Subcutaneous adipose tissue (tissue), 4 donors: ENCODE results near the gene FAM222A. TPM values are rescaled to one million over a fixed set of nuclear protein-coding genes. Genes with fewer than 3 reads are reported as not detected.

Experiments
- total RNA-seq, 4 donors: library from RNA; depleted of rRNA; stranded (reverse); fragments of >200 nt; gene quantifications; one replicate each; pipeline ENCODE4 v1.1.0, GENCODE V29; 2016
- TF ChIP-seq, protein P1 (sequence below): fragments of 450-650 bp; IDR thresholded peaks from one replicate; pipeline ENCODE4 v1.5.1; 2016; ENCODE audit warnings: low read depth, mild to moderate bottlenecking, control low read depth, antibody characterized with exemption, moderate library complexity

The FAM222A gene
- total RNA-seq, 4 donors from 2014 or later, result 0.49 to 0.75 TPM; not detected in 2

DNA sequence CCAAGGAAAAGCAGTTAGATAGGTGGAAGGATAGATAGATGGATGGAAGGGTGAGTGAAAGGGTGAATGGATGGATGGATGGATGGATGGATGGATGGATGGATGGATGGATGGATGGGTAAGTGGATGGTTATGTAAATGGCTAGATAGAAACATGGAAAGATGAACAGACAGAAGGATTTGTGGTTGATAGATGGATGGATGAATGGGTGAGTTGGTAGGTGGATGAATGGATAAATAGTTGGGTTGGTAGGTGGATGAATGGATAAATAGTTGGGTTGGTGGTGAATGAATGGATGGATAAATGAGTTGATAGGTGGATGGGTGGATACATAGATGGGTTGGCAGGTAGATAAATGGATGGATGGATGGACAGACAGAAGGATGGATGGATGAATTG is 30.3 kb upstream of the FAM222A start:
- TF ChIP-seq, protein P1, sequence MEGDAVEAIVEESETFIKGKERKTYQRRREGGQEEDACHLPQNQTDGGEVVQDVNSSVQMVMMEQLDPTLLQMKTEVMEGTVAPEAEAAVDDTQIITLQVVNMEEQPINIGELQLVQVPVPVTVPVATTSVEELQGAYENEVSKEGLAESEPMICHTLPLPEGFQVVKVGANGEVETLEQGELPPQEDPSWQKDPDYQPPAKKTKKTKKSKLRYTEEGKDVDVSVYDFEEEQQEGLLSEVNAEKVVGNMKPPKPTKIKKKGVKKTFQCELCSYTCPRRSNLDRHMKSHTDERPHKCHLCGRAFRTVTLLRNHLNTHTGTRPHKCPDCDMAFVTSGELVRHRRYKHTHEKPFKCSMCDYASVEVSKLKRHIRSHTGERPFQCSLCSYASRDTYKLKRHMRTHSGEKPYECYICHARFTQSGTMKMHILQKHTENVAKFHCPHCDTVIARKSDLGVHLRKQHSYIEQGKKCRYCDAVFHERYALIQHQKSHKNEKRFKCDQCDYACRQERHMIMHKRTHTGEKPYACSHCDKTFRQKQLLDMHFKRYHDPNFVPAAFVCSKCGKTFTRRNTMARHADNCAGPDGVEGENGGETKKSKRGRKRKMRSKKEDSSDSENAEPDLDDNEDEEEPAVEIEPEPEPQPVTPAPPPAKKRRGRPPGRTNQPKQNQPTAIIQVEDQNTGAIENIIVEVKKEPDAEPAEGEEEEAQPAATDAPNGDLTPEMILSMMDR, result no peak

DNA sequence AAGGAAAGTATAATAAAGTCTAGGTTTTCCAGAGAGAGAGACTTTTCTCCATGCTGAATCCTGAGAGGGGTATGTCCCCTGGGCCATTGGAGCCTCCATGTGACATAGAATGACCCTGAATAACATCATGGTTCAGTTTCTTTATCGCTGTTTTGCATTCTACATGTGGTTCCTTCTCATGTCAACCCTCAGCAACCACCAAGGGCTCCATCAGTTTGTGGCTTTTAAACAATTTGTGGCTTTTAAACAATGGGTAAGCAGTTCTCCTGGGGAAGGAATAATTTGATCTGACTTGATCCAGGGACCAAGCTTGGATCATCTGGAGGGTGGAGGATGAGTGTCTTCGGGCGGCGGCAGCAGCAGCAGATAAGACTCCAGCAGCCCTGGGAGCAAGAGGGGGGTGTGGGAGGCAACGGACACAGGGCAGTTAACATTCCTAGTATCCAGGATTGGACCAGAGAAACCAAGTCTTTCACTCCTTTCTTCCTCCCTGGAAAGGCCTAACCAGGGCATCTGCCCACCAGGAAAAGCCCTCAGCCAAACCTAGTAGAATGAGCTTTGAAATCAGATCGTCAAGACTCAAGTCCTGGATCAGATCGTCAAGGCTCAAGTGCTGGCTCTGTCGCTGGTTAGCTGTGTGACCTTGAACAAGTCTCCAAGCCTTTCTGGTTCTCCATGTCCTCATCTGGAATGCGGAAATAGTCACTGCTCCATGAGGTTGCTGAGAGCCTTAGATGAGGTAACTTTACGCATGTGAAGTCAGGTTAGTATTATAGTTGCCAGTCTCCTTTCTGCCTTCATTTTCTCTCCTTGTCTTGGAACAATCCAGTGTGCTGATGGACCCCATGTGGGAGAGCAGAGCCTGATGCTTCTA is 27.8 kb upstream of the FAM222A start:
- TF ChIP-seq, protein P1, result no peak

DNA sequence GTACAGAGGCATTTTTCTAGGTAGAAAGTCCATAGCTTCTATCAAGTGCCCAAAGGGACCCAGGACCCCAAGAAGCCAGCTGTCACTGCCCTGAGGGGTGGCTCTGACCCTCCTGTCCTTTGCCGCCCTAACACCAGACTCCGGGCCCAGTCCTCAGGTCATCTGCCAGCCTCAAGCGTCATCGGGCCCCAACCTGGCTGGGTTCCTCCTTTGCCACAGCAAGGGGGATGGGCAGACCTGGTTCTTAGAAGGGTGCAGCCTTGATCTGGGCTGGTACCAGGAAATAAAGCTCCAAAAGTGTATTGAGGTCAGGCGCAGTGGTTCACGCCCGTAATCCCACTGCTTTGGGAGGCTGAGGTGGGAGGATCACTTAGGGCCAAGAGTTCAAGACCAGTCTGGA is 27.1 kb upstream of the FAM222A start:
- TF ChIP-seq, protein P1, result no peak

DNA sequence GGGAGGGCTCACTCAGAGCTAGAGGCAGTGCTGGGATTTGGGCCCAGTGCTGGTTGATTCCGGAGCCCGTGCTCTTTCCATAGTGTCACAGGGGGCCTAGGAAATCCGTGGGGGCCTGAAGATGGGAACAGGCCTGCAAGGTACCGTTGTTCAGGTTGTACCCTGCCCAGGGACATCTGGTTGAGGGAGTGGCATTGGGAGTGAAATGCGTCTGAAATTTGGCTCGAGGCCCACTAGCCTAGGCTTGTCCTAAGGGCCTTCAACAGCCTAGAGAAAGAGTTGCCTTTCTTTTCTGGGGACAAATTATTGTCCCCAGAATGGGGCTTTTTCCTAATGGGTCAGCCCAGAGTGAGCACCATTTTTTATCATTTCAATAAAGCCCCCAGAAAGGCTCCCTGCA is 26.4 kb upstream of the FAM222A start:
- TF ChIP-seq, protein P1, result no peak

DNA sequence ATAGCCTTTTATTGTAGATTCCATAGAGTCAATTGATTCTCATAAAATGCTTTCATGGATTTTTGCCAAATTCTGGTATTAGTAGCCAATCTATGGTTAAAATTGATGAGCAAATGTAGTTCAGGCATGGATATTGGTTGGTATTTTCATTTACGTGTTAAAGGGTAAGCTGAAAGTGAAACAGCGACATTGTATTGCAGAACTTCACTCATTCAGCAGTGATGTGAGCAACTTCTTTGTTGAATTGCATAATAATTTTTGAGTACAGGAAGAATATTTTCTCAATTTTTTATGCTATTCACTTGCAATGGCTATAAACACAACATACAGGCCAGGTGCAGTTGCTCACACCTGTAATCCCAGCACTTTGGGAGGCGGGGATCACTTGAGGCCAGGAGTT is 24.2 kb upstream of the FAM222A start:
- TF ChIP-seq, protein P1, result no peak

DNA sequence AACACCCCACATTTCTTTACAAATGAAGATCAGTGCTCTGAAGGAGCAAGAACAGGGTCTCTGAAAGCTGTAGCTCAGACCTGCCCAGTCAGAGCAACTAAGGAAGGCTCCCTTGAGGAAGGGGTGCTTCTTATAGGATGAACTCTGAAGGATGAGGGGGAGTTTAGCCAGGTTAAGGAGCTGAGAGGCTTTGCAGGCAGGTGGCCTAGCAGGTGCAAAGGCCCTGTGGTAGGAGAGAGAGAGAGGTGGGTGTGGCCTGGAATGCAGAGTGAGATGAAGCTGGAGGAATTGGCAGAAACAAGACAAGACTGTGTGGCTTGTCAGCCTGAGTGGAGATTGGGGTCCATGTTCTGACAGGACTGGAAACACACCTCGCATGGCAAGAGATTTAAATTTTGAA is 20.5 kb upstream of the FAM222A start:
- TF ChIP-seq, protein P1, result no peak

DNA sequence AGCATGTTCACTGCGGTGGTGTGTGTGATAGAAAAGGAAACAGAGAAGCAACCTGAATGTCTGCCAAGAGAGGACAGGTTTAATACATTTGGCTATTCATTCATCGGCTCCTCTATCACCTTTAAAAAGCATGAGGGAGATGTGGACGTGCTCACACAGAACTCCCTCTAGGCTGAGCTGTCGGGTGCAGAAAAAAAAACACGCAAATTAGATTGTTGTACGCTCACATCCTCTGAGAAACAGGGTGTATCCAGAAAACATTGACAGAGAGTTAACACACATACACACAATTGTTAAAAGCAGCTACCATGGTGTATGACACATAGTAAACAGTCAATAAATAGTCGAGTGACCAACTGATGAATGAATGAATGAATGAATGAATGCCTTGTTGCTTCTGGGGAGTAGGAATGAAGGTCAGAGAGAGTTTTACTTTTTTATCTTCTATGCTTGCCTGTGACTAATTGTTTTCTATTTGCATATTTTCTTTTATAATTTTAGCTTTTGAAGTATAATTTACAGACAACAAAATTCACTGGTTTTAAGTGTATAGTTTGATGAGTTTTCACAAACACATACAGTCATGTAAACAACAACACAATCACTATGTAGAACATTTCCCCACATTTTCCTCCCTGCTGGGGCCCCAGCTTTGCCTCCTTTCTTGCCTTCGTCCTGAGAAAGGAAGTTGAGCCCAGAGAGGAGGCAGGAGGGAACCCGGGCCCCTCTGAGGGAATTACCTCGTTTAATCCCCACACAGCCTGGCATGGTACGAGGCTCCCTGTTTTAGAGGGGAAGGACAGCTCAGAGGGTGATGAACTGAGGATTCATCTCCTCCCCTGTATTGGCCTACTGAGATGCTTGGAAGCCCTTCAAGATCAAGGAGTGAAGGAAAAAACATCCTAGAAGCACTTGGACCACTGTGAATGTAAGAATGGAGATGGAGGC is 19.7 kb upstream of the FAM222A start:
- TF ChIP-seq, protein P1, result no peak
